Bronchial epithelial cell (primary cell): ENCODE results near the gene TRDMT1. TPM values are rescaled to one million over a fixed set of nuclear protein-coding genes. Genes with fewer than 3 reads are reported as not detected.

Experiments used
- DNase-seq: peaks from one replicate; pipeline ENCODE4 v3.0.0-alpha.2; 2010; ENCODE audit warnings: low read depth
- FAIRE-seq: peaks from 2 replicates; lab custom pipeline; 2011; peaks lifted over from hg19 to GRCh38; lab: Jason Lieb, UNC
- H3K27me3 ChIP-seq: 2 replicates; pipeline ENCODE4 v1.5.1; 2011; ENCODE audit warnings: low read length; ENCODE audit not compliant: control insufficient read depth, insufficient read depth
- H3K36me3 ChIP-seq: 2 replicates; pipeline ENCODE4 v1.5.1; 2011; ENCODE audit warnings: low read length; ENCODE audit not compliant: control insufficient read depth, insufficient read depth
- H3K4me3 ChIP-seq: 2 replicates; pipeline ENCODE4 v1.5.1; 2011; ENCODE audit warnings: mild to moderate bottlenecking, low read depth, low read length, control low read depth
- total RNA-seq: library from RNA; depleted of rRNA; stranded (reverse); fragments of >200 nt; gene quantifications from 2 replicates; pipeline ENCODE4 v1.2.1, GENCODE V29; 2014
- TF ChIP-seq, protein P1 (sequence below): IDR thresholded peaks from 2 replicates; pipeline ENCODE4 v1.5.1; 2011; ENCODE audit warnings: mild to moderate bottlenecking, moderate library complexity, low read length, control low read depth, inconsistent platforms; ENCODE audit not compliant: insufficient read depth, severe bottlenecking

The TRDMT1 gene
- total RNA-seq, 1 donor from 2014 or later: 1.3 TPM

- Histone ChIP-seq H3K27me3 (no peaks in the 10 kb centered on the region), H3K4me3 (no peak overlapping the region), H3K36me3 (no peaks in the 10 kb centered on the region)
- FAIRE-seq (no peak), DNase-seq (no peak)
- TF ChIP-seq, protein P1, sequence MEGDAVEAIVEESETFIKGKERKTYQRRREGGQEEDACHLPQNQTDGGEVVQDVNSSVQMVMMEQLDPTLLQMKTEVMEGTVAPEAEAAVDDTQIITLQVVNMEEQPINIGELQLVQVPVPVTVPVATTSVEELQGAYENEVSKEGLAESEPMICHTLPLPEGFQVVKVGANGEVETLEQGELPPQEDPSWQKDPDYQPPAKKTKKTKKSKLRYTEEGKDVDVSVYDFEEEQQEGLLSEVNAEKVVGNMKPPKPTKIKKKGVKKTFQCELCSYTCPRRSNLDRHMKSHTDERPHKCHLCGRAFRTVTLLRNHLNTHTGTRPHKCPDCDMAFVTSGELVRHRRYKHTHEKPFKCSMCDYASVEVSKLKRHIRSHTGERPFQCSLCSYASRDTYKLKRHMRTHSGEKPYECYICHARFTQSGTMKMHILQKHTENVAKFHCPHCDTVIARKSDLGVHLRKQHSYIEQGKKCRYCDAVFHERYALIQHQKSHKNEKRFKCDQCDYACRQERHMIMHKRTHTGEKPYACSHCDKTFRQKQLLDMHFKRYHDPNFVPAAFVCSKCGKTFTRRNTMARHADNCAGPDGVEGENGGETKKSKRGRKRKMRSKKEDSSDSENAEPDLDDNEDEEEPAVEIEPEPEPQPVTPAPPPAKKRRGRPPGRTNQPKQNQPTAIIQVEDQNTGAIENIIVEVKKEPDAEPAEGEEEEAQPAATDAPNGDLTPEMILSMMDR: no peak
Measured at GRCh38 chr10:17177014-17177413, 24.5 kb downstream of the TRDMT1 start.

DNA sequence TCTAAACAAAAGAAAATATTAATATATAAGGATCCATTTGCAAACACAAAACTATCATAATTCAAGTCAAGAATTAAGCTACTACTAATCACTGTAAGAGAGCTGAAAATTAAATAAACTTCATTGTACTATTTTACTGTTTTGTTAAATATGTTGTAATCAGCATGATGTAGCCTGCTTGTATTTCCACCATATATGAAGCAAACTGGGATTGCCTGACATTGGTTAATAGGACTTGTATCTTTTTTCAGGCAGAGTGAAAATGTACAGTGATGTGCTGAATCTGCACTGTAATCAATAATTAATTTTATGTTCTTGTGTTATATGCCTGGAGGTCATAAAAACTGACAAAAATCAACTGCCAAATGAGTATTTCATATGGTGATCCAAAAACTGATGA is 25.4 kb downstream of the TRDMT1 start:
- no peaks in the 10 kb centered on the region for H3K27me3 ChIP-seq
- FAIRE-seq (no peak), DNase-seq (no peak)
- no peaks in the 10 kb centered on the region for H3K36me3 ChIP-seq
- TF ChIP-seq, protein P1: no peak
- H3K4me3 ChIP-seq: no peak overlapping the region

DNA sequence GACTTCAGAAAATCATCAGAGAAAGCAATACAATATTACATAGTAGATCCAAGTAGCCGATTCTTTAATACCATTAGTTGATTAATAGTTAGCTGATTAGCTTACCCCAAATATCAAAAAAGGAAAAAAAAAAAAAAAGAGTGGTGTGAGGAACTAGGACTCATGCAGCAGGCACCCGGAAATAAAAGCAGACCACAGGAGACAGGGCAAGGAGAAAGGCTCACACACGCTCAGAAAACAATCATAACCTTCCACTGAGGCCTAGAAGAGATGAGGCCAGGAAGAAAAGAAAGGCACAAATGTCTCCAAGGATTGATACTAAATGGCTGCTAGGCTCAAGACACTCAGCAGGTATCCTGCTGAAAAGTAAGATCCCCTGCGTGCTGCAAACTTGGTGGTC is 25.9 kb downstream of the TRDMT1 start:
- TF ChIP-seq, protein P1: no peak
- Histone ChIP-seq H3K36me3 (no peaks in the 10 kb centered on the region), H3K4me3 (no peak overlapping the region), H3K27me3 (no peaks in the 10 kb centered on the region)
- peak; percentile 7 for DNase-seq
- no peak for FAIRE-seq

DNA sequence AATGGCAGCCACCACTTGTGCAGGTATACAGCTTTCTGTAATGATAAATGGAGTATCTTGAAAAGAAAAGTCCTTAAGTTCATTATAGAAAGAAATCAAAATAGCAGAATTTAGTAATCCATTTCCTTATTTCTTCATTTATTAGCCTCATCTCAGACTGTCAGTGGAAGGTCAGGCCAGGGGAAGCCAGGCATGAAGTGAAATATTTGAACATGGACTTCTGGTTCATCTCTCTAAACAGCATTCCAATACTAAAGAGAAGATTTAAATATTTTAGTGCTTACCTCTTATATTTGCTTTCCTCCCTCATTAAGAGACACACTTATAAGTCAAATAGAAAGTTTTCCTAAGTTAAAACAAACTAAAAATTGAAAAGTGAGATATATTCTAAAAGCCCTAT is 26.8 kb downstream of the TRDMT1 start:
- TF ChIP-seq, protein P1: no peak
- Histone ChIP-seq H3K4me3 (no peak overlapping the region), H3K27me3 (no peaks in the 10 kb centered on the region), H3K36me3 (no peaks in the 10 kb centered on the region)
- no peak for DNase-seq
- no peak for FAIRE-seq

DNA sequence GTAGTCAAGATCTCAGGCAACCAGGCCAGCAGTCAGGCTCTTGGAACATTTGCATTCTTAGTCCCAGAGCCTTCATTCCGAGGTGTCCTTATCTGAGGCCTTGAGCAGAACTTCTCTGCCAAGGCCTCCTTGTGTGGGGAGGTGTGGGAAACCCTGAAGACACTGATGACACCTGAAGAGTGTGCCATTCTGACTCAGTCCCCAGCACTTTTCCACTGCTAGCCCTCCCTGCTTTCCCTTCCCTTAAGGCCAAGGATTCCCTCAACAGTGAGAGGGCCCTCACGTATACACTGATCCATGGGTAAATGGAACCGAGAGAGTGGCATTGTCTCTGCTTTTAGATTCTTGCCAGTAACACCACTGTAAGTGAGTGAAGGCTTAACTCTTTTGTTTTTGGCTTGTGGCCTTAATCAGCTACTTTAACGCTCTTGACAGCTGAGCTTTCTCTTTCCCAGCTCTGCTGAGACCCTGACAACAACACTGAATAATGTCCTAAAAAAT is 30.3 kb downstream of the TRDMT1 start:
- Histone ChIP-seq H3K4me3 (no peak overlapping the region), H3K36me3 (no peaks in the 10 kb centered on the region), H3K27me3 (no peaks in the 10 kb centered on the region)
- peak; percentile 43 for FAIRE-seq
- TF ChIP-seq, protein P1: no peak
- DNase-seq: no peak

- DNase-seq (no peak), FAIRE-seq (no peak)
- H3K27me3 ChIP-seq: no peaks in the 10 kb centered on the region
- no peaks in the 10 kb centered on the region for H3K36me3 ChIP-seq
- H3K4me3 ChIP-seq: no peak overlapping the region
- TF ChIP-seq, protein P1: no peak
Measured at GRCh38 chr10:17169803-17170202, 31.7 kb downstream of the TRDMT1 start.
